ENCODE data around the gene CRTC2.

Gene CRTC2

DNA sequence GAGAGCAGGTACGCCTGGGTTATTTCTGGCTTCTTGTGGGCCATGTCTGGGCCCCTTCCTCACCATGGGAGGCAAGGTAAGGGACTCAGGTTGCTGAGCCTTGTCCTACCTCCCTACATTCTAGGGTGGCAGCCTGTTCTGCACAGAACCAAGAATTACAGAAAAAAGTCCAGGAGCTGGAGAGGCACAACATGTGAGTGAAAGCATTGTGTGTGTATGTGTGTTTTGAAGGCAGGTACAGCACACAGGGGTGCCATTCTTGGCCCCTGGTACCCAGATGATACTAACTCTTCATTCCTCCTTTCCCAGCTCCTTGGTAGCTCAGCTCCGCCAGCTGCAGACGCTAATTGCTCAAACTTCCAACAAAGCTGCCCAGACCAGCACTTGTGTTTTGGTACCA, 14.7 kb upstream of the CRTC2 start:
- DNase-seq (ENCODE audit: low read depth in 2 of 2), result no peak

DNA sequence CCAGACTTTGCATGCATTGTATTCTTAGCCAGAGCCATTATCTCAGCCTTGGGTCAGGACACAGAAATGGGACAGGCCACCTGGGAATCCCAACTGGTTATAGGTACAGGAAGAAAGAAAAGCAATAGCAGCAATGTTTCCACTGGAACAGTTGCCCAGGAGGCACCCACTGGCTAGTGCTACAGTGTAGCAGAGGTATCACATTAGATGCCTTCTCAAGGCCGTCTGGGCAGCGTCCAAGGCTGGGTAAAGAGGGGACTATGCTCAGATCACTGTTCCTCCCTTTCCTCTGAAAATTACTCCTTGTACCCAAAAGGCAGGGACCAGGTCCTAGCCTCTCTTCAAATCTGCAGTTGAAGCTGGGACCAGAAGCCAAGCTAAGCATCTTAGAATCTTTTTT, 11.9 kb upstream of the CRTC2 start:
- no peak for DNase-seq (ENCODE audit: low read depth in 2 of 2)

DNA sequence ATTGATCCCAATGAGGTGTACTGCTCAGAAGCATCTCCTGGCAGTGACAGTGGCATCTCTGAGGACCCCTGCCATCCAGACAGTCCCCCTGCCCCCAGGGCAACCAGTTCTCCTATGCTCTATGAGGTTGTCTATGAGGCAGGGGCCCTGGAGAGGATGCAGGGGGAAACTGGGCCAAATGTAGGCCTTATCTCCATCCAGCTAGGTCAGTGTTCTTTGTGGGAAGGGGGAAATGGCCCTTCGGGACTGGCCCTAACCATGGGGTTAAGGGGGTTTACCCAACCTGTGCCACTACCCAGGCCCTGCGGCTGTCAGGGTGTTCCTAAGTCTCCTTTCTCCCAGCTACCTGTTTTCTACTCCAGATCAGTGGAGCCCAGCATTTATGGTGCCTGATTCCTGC, 10.6 kb upstream of the CRTC2 start:
- DNase-seq (ENCODE audit: low read depth in 2 of 2), result no peak

DNA sequence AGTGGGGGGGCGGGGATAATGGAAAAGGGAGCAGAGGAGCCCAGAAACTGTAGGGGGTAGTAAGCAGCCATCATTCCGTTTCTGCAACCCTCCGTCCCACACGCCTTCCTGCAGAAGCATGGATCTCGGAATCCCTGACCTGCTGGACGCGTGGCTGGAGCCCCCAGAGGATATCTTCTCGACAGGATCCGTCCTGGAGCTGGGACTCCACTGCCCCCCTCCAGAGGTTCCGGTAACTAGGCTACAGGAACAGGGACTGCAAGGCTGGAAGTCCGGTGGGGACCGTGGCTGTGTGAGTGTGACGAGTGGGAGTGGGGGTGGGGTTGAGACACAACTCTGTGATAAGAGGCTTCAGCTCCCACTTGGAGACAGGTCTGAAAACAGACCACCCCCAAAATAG, 10.0 kb upstream of the CRTC2 start:
- no peak for DNase-seq (ENCODE audit: low read depth in 2 of 2)

DNA sequence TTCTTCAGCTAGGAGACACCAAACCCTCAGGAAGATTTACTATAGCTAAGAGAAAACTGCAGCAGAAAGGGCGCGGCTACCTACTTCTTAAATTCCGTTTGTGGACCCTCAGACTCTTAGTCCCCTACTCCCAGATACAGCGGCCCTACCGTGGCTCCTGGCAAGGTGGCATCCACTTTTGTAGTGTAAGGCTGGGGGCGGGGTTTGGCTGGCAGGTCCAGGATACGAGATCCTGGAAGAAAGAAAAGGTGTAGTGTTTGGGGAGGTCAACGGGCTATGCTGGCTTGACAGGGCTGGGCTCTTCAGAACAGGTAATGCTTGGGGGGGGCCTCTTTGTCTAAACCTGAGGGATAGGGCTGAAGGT, 9.6 kb upstream of the CRTC2 start:
- no peak for DNase-seq (ENCODE audit: low read depth in 2 of 2)

DNA sequence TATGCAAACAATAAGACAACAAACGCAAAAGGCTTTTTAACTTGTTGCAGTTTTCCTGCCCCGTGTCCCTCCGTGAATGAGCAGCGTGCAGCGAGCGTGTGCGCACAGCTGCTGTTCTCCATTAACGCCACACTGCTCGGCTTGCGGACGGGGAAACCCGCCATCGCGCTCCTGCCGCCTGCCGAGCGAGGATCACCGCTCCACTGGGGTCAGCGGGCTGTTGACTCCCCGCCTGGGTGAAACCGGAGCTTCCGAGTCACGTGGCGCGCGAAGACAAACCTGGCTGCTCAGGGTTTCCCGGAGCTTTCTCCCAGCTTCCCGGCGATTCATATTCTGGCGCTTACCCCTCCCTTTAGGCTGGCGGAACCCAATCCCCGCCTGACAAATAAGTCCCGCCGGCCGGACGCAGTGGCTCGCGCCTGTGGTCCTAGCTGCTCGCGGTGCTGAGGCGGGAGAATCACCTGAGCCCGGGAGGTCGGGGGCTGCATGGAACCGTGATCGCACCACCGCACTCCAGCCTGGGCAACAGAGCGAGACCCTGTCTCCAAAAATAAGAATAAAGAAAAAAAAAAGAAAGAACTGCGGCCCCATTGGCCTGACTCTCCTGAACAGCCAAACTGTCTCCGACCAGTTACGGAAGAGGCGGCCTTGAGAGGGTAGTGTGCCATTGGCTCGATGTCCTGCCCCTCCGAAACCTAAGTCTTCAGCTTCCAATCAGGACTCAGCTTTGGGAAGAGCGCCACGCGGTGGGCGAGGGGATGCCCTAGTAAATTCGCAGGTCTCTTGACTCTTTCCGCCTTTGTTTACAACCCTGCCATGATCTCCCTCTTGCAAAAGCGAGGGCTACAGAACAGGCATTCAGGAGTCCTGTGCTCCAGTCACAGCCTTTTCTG, 8.9 kb upstream of the CRTC2 start, which contains the start of gene CREB3L4:
Gene CREB3L4 (plus strand): TSS at position 796 of the 893 bp plus-strand sequence. CDS start 624 bp downstream, outside the sequence.
- peak; percentile 53 to 68 for DNase-seq (ENCODE audit: low read depth in 2 of 2)

DNA sequence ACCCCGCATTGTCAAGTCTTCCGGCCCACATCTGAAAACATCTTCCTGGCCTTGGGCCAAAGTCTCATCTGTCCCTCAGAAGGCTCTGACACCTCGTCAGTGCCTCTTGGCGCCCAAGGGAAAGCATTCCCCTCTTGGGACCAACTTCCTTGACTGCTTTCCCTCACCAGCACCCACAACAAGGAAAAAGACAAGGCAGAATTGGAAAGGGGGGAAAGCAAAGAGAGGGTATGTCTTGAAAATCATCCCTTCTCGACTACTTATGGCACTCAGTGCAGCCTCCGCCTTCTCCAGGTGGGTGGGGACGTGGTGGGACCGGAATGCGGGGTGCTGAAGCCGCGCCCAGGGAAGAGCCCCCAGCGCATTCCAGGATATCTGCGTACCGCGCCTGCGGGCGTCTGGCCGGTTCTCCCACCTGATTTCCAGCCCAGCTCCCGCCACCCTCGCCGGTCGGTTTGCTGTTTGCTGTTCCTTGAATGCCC, 5.5 kb upstream of the CRTC2 start:
- DNase-seq (ENCODE audit: low read depth in 2 of 2), result no peak

DNA sequence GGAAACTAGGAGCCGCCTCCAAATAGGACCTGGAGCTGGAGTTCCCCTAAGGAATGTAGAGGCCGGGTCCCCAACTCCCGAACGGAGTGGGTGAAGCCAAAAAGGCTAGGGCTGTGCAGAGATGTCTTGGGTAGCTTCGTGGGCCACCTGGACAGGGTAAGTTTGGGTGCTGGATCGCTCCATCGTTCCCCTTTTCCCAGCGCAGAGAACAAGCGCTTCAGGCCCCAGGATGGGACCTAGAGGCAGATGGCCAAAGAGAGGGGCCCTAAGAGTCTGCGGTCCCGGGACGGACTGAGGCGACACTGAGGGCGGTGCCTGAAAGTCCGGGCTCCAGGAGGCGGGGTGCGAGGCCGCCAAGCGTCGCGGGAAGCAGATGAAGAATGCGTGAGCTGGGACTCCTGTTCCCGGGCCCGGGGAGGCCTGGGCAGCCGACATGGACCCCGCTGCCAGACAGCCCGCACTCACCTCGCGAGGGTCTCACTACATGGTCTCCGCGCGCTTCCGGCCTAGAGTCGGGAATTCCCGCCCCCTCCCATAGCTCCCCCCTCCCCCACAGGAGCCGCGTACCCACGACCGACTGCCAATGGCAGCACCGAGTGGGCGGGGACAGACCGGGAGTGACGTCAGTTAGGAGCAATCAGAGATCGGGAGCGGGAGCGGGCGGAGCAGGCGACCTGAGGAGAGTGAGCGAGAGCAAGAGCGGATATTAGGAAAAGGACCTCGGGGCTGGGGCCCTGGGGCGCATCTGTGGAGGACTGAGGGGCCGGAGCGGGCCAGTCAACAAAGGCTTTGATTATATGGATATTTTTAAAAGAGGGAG, 4.8 kb upstream of the CRTC2 start, which contains the start of gene SLC39A1:
Gene SLC39A1 (minus strand): TSS at position 508 of the 820 bp plus-strand sequence. CDS start 822 bp downstream, outside the sequence.
- peak; percentile 81 to 92 for DNase-seq (ENCODE audit: low read depth in 2 of 2)

DNA sequence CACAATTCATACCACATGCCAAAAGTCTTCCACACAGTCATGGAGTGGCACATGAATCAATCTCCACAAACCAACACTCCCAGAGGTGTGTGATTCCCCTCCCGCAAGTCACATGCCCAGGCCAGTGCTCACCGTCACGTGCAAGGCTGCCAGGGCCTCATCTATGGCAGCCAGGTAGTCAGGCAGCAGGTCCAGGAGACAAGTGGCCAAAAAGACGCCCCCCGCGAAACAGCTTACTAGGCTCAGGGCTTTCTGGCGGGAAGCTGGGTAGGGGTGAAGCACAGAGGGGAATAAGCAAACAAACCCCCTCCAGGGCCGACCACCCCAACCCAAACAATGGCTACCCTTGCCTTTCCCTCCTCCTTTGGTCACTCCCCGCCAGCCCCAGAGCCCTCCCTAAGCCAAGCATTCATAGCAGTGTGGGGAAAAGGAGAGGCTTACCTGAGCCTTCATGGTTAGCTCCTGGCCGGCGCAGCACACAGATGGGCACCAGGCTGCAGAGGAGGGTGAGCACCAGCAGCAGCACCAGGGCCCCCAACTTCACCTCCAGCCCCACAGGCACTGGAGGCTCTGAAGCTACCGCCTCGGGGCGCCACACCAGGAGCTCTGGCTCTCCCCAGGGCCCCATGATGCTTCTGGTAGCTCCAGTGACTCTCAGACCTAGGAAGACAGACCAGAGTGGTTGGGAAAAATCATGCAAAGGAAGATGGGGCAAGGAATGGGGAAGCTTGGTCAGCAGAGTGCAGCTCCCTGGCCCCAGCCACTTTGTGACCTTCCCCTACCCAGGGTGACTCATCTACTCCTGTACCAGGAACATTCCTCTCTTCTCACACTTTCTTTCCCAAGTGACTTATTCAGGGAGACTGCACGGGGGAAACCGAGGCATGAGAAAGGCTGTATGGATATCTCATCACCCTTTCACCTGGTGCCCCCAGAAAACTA, 3.9 kb upstream of the CRTC2 start:
- no peak for DNase-seq (ENCODE audit: low read depth in 2 of 2)

DNA sequence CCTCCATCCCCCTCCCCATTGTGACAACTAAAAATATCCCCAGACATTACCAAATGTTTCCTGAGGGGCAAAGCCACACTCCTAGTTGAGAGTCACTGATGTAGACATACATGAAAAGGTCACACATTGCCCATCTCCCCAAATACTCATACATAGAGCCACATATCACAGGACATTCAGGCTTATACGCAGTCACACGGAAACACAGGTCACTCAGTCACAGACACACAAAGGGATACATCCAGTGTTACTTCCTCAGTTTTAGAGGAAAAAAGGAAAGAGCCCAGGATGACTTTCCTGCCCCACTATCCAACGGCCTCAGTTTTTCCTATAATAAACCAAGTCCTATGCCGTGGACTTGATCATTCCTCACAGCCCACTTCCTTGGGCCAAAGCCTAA, 3.0 kb upstream of the CRTC2 start:
- DNase-seq (ENCODE audit: low read depth in 2 of 2), result no peak

DNA sequence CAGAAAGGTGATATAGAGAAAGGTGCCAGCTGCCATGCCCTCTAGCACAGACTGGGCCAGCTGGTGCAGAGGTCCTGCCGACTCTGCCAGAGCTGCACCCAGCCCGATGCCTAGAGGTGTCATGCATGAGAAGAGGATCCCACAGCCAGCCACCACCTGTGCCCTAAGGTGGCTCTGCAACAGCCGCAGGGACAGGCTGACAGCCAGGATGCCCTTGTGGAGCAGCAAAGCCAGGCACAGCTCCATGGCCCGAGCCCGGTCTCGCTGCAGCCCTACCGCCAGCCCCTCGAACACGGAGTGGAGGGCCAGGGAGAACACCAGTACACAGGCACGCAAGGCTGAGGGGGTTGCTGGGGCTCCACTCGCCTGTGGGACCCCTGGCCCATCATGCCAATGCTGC, 1.8 kb upstream of the CRTC2 start:
- DNase-seq (ENCODE audit: low read depth in 2 of 2), result no peak

DNA sequence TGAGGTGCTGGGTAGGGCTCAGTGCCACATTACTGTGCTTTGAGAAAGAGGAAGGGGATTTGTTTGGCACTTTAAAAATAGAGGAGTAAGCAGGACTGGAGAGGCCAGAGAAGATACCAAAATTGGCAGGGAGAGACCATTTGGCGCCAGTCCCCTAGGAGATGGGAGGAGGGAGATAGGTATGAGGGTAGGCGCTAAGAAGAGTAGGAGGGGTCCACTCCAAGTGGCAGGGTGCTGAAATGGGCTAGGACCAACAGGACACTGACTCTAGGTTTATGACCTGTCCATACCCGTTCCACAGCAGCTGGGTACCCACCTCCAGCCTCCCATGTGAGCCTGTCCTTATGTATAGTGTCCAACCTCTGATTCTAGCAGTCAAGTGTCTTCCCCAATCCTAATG, 1.0 kb upstream of the CRTC2 start:
- DNase-seq (ENCODE audit: low read depth in 2 of 2), result no peak

DNA sequence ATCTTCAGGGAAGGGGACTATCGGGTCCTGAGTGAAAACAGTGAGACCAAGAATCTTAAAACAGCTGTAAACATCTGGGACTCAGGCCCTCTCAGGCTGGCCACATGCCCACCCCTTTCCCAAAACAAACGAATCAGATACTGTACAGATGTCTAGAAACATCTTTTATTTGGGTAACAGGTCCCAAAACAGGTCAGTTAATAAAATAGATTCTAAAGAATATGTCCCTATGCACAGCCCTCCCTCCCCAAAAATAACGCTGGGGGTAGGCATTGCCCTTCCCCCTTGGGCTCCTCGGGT, 499 bp upstream of the CRTC2 start:
- DNase-seq (ENCODE audit: low read depth in 2 of 2), result no peak

DNA sequence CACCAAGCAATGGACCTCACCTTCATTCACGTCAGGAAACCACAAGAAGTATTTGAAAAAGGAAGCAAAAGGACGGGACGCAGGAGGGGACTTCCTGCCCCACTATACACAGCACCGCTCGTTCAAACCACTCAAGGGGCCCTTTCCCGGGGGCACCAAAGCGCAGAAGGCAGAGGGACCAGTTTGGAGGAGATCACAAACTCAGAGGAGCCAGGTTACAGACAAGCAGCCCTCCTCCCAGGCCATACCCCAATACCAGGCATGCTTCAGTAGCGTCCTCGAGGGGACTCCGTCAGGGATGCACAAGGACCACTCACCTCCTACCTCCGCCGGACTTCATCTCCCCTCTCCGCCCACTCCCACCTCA, 685 bp downstream of the CRTC2 start:
- no peak for DNase-seq (ENCODE audit: low read depth in 2 of 2)

DNA sequence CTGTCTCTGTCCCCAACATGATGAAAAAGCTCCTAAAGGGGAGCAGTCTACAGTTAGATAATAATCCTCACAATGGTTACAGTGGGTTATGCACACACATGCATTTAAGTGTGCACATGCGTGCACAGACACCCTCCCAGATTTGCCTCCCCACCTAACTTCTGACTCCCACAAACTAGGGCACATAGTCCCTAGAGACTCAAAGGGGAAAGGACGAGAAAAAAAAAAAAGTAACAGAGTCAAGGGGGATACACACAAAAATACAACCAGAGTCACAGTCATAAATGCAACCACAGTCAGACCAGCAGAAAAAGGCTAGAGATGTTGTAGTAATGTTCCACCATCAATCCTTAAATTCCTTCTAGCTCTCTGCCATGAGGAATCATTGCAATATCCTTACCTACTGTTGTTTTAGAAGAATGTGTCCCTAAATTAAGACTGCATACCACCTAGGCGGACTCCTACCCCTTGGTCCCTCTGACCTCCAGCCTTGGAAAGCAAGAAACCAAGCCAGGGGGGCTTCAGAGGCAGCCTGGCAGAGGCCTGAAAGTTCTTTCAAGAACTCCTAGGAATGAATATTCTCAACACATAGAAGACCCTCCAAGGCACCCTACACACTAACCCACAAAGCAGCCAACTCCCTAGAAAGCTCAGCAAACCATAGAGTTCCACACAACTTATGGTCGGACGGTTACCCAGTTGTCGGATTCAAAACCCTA, 1.3 kb downstream of the CRTC2 start:
- DNase-seq (ENCODE audit: low read depth in 2 of 2), result no peak

DNA sequence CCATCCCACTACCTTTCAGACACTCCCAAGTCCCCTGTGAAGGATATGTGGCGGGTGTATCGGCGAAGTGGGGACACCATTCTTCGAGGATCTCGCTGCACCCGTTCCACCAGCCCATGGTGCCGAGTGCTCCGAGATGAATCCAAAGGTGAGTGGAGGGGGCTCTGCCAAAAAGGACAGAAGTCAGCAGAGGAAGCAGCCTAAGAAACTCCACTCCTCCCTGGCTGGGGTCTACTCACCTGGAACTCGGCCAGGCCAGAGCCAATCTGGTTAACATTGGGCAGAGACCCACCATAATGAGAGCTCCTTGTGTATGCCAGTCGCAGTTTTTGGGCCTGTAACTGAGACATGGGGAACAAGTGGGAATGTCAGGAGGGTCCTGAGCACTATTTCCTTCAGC, 3.6 kb downstream of the CRTC2 start:
- DNase-seq (ENCODE audit: low read depth in 2 of 2), result no peak

DNA sequence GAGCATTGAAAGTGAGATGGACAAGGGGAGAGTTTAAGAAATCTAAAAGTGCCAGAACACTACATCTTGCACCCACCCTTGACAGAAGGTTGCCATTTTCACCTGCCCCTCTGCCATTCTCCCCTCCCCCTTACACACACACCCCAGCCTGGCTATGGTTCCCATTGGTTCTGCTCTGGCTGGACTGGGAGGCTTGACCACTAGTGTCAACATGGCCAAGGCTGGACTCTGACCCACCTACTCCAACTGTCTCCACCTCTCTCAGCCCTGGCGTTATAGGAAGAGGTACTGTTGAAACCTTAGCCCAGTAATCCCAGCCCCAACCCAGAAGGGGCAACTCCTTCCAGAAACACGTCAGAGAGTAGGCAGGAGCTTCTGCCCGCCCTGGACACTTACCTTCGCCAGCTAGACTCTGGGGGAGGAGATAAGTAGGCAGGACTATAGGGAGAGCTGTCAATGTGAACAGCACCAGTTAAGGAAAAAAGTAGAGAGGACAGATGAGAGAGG, 4.5 kb downstream of the CRTC2 start:
- DNase-seq (ENCODE audit: low read depth in 2 of 2), result no peak

DNA sequence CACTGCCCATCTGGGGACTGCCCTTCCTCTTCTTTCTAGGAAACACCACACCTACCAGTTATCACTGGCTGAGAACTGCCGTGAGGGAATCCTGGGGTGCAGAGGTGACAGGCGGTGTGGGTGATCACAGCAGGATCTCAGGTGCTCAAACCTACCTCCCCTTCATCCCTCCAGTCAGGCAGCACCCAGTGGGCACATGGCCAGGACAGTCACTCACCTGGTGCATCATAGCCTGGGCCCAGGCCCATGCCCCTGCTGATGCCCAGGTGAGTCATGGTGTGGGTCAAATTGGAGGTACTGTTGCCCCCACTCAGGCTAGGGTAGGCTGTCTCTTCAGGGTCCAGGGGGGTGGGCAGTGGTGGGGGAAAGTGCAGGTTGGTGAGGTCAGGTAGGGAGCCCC, 6.6 kb downstream of the CRTC2 start:
- DNase-seq (ENCODE audit: low read depth in 2 of 2), result no peak

DNA sequence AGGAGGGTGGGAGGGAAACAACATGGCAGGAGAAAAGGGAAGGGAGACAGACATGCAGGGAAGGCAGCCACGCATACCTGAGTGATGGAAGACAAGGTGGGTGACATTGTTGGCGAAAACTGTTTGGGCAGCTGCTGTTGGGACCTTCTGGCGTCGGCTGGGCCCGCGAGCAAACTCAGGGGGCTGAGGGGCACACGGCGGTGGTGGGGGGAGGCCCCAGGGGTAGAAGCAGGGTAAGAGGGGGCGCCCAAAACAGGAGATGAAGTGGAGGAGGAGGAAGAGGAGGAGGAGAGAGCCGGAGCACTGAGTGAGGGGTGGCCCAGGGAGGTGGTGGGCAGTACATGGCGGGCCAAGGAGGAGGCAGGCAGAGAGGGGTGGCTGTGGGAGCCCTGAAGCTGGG, 7.2 kb downstream of the CRTC2 start:
- no peak for DNase-seq (ENCODE audit: low read depth in 2 of 2)

DNA sequence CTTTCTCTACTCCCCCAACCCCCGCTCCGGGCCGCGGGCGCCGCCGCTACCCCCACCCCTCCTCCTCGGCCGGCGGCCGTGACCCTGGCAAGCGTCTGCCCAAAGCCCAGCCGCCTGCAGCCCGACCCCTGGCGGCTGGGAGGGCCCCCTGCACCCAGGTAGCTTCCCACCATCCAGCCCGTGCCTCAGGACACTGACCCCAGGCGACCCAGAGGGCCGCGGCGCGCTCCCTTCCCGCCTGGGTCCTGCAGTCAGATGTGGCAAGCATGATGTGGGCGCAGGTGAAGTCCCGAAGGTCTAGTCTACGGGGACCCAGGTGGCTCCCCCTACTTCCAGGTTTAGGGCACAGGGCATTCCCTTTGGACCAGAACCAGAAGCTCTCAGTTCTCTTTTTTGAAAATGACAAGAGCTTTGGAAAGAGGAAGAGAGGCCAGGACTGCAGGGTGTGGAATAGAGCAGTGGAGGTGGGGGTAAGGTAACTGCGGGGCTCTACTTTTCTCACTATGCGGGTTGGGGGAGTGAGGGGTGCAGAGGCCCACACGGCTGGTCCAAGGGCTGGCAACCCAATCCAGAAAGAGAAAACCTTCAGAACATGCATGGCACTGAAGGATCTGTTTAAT, 11.7 kb downstream of the CRTC2 start, which contains the start of gene DENND4B:
Gene DENND4B (minus strand): TSS at position 97 of the 620 bp plus-strand sequence. CDS start 2,344 bp downstream, outside the sequence.
- DNase-seq (ENCODE audit: low read depth in 2 of 2), result peak in 1 of 2 donors; percentile 51
